T-cell (primary cell): Measurements from ENCODE around the gene CNNM3. TPM values are rescaled to one million over a fixed set of nuclear protein-coding genes. Genes with fewer than 3 reads are reported as not detected.

ENCODE experiments used
- ATAC-seq, 4 experiments: fragments of 200-7000 bp in 3 of 4; fragments of 150-1000 bp in 1 of 4; cut with Tn5 transposase; replicated peaks in 1 of 4; 1 replicate in 3 of 4; 2 replicates in 1 of 4; pipeline ENCODE4 v1.10.0; 2021; ENCODE audit warnings: moderate library complexity in 3 of 4, mild to moderate bottlenecking in 2 of 4, moderate number of reproducible peaks in 1 of 4
- CTCF ChIA-PET, 2 donors: fragments of 300-600 bp; sonication (Branson Sonifier 250); formaldehyde crosslinking; loops; one replicate each; lab custom pipeline; 2022; ENCODE audit warnings: antibody characterized with exemption in 2 of 2; lab: Charles Lee
- POLR2A ChIA-PET, 2 donors: fragments of 300-600 bp; sonication (Branson Sonifier 250); formaldehyde crosslinking; loops; one replicate each; lab custom pipeline; 2022; ENCODE audit warnings: antibody characterized with exemption in 2 of 2; lab: Charles Lee
- DNase-seq, 35 experiments: peaks; one replicate each; pipeline versions ENCODE4 v3.0.0 to v3.0.0-alpha.2; 2013 to 2023
- H3K27ac ChIP-seq: one replicate; pipeline ENCODE4 v1.5.1; 2013; ENCODE audit warnings: low read length
- H3K27me3 ChIP-seq, 2 experiments: replicated peaks in 1 of 2; 1 replicate in 1 of 2; 2 replicates in 1 of 2; pipeline versions ENCODE4 v1.6.1 to v1.7.0; 2013; ENCODE audit warnings: low read length in 1 of 2, mixed read lengths in 1 of 2; ENCODE audit not compliant: control insufficient read depth in 2 of 2, insufficient read depth in 2 of 2; ENCODE audit errors: extremely low read depth in 1 of 2
- H3K36me3 ChIP-seq, 2 donors: 1 replicate in 1 of 2; 2 replicates in 1 of 2; pipeline versions ENCODE4 v1.6.1 to v1.7.0; 2013; ENCODE audit warnings: low read length in 1 of 2; ENCODE audit not compliant: control insufficient read depth in 2 of 2, insufficient read depth in 1 of 2; ENCODE audit errors: extremely low read depth in 1 of 2
- H3K4me1 ChIP-seq, 2 experiments: 1 replicate in 1 of 2; 2 replicates in 1 of 2; pipeline versions ENCODE4 v1.6.1 to v1.7.0; 2013; ENCODE audit warnings: low read length in 2 of 2, mixed read lengths in 1 of 2; ENCODE audit not compliant: insufficient read depth in 2 of 2, control insufficient read depth in 1 of 2; ENCODE audit errors: extremely low read depth in 1 of 2
- H3K4me3 ChIP-seq, 2 donors: 1 replicate in 1 of 2; 2 replicates in 1 of 2; pipeline versions ENCODE4 v1.5.1 to v1.7.0; 2013; ENCODE audit warnings: mild to moderate bottlenecking in 2 of 2, low read length in 1 of 2, moderate library complexity in 1 of 2; ENCODE audit not compliant: control insufficient read depth in 1 of 2; ENCODE audit errors: extremely low read depth in 1 of 2
- H3K9me3 ChIP-seq: 2 replicates; pipeline ENCODE4 v1.7.0; 2013
- H3K27ac Mint-ChIP-seq, 2 donors: one replicate each; pipeline ENCODE4 v1.8.0; 2020 to 2021; ENCODE audit warnings: mild to moderate bottlenecking in 2 of 2, mixed read lengths in 2 of 2
- H3K27me3 Mint-ChIP-seq, 2 donors: one replicate each; pipeline ENCODE4 v1.8.0; 2021 to 2022; ENCODE audit warnings: mixed read lengths in 2 of 2
- H3K36me3 Mint-ChIP-seq: one replicate; pipeline ENCODE4 v1.8.0; 2021; ENCODE audit warnings: mixed read lengths
- H3K4me1 Mint-ChIP-seq, 3 donors: one replicate each; pipeline ENCODE4 v1.8.0; 2020 to 2022; ENCODE audit warnings: mixed read lengths in 3 of 3, mild to moderate bottlenecking in 1 of 3
- H3K4me3 Mint-ChIP-seq, 3 donors: one replicate each; pipeline ENCODE4 v1.8.0; 2020 to 2022; ENCODE audit warnings: mild to moderate bottlenecking in 3 of 3, mixed read lengths in 3 of 3, moderate library complexity in 3 of 3
- H3K9me3 Mint-ChIP-seq, 3 donors: one replicate each; pipeline ENCODE4 v1.8.0; 2020 to 2022; ENCODE audit warnings: mixed read lengths in 3 of 3
- WGBS: methylation state at CpG from one replicate; pipeline ENCODE4 v1.1.5; 2013; ENCODE audit warnings: missing lambda C conversion rate; ENCODE audit not compliant: insufficient coverage; 5-methylcytosine and 5-hydroxymethylcytosine counted together
- total RNA-seq, 35 experiments: library from RNA in 6 of 35; stranded (reverse) in 6 of 35; fragments of 120-200 nt in 1 of 35; gene quantifications; one replicate each; pipeline versions ENCODE4 v1.2.1 to v1.2.4 and lab custom pipeline; 2013 to 2026

The CNNM3 gene
- total RNA-seq (10 to 100 TPM; 44.2 to 55.3 (median 48.0) TPM), total RNA-seq (lab: John Stamatoyannopoulos, UW) (7.1 to 72.7 (median 43.1) reads per million in 29 experiments)
- total RNA-seq (2013) = 24.9 TPM

DNA sequence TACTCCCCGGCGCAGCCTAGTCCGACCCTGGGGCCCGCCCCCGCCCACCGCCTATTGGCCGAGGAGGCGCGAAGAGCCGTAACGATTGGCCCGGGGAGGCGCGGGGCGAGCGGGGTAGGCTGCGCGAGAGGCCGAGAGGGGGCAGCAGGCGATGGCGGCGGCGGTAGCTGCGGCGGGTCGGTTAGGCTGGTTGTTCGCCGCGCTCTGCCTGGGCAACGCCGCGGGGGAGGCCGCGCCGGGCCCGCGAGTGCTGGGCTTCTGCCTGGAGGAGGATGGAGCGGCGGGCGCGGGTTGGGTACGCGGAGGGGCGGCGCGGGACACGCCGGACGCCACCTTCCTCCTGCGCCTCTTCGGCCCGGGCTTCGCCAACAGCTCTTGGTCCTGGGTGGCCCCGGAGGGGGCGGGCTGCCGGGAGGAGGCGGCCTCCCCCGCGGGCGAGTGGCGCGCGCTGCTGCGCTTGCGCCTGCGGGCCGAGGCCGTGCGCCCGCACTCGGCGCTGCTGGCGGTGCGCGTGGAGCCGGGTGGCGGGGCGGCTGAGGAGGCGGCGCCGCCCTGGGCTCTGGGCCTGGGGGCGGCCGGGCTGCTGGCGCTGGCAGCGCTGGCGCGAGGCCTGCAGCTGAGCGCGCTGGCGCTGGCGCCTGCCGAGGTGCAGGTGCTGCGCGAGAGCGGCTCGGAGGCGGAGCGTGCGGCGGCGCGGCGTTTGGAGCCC, at the start of gene CNNM3:
Gene CNNM3 (plus strand): TSS at position 142 of the 709 bp plus-strand sequence. CDS start 10 bp downstream, at position 152.
- Mint-ChIP-seq H3K4me3 (peak within 1 kb of the TSS; percentile 85 to 94 (median 86)), H3K9me3 (no peaks in the 10 kb centered on the region), H3K4me1 (peaks cover 58 to 65% (median 64%) of the 10 kb centered on the region in 3 donors), H3K27ac (peak within 1 kb of the TSS; percentile 93 to 95), H3K36me3 (peaks cover 13% of the 10 kb centered on the region), H3K27me3 (no peaks in the 10 kb centered on the region)
- H3K27ac ChIP-seq = peak within 1 kb of the TSS; percentile 54
- peak; percentile 83 to 98 (median 92) for DNase-seq
- H3K9me3 ChIP-seq = no peaks in the 10 kb centered on the region
- peak within 1 kb of the TSS; percentile 70 to 86 for H3K4me3 ChIP-seq
- peak; percentile 89 to 94 (median 92) for ATAC-seq
- peaks cover 23 to 48% of the 10 kb centered on the region in 2 experiments for H3K4me1 ChIP-seq
- no peaks in the 10 kb centered on the region for H3K27me3 ChIP-seq
- ChIA-PET POLR2A (interaction anchor here in 1 of 2 donors (0.8 kb wide), 1 partner anchor 23 kb away, joined by 4 read pairs; no protein-coding TSS in a partner anchor), CTCF (interaction anchor here (0.6 to 2.2 kb wide), 10 partner anchors 17 to 1673 kb away, joined by 3 to 6 read pairs (median 3); partner anchors contain the start of genes ANKRD39 (in 1 of the 2) and LMAN2L (in 1 of the 2))
- under 1% methylated on average over 103 of the region's 103 CpGs for WGBS
- peaks cover 0 to 10% of the 10 kb centered on the region in 2 donors for H3K36me3 ChIP-seq

DNA sequence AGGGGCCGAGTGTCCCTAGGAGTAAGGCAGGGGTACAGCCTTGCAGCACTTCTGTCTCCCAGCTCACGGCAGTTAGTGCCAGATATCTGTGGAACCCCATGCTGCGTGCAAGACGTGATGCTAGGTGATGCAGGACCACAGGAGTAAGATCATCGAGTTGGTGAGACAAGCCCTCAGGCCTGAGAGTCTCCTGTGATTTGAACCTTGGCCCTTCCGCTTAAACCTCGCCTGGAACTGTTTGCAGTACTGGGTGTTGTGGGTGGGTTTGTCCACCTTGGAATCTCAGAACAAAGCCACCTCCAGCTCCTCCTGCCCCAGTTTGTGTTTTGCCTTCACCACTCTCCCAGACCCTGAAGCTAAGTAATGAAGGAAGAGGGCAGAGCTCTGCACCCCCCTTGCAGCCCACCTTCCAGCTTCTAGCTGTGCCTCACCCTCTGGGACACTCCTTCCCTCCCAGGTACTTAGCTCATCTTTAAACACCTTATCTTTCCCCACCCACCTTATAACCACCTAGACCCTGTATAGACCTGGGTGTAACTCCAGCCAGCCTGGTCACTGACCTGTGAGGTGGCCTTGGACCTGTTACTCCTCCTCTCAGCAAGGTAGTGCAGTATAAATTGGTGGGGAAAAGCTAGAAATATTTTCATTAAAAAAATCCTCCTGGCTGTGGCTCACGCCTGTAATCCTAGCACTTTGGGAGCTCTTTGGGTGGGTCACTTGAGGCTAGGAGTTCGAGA, 48.8 kb upstream of the CNNM3 start:
- Mint-ChIP-seq H3K27me3 (no peaks in the 10 kb centered on the region), H3K27ac (peak overlapping the region in 1 of 2 donors; percentile 61), H3K36me3 (peaks cover 13% of the 10 kb centered on the region), H3K4me1 (peaks cover 44 to 58% (median 48%) of the 10 kb centered on the region in 3 donors), H3K4me3 (no peak overlapping the region), H3K9me3 (no peaks in the 10 kb centered on the region)
- WGBS = 100% methylated on average over 5 of the region's 9 CpGs
- Histone ChIP-seq H3K4me1 (peaks cover 12 to 35% of the 10 kb centered on the region in 2 experiments), H3K9me3 (no peaks in the 10 kb centered on the region), H3K36me3 (peaks cover 0 to 6% of the 10 kb centered on the region in 2 donors), H3K27ac (no peak overlapping the region), H3K4me3 (no peak overlapping the region), H3K27me3 (no peaks in the 10 kb centered on the region)
- POLR2A ChIA-PET = interaction anchor here in 1 of 2 donors (0.6 to 1.6 kb wide), 2 partner anchors 11 to 102 kb away, joined by 4 read pairs; no protein-coding TSS in a partner anchor
- DNase-seq (no peak), ATAC-seq (no peak)
- CTCF ChIA-PET = interaction anchor here (0.5 to 0.9 kb wide), 4 partner anchors 12 to 208 kb away, joined by 3 to 6 read pairs (median 4); partner anchors contain the start of gene CNNM3 (in 1 of the 2)

DNA sequence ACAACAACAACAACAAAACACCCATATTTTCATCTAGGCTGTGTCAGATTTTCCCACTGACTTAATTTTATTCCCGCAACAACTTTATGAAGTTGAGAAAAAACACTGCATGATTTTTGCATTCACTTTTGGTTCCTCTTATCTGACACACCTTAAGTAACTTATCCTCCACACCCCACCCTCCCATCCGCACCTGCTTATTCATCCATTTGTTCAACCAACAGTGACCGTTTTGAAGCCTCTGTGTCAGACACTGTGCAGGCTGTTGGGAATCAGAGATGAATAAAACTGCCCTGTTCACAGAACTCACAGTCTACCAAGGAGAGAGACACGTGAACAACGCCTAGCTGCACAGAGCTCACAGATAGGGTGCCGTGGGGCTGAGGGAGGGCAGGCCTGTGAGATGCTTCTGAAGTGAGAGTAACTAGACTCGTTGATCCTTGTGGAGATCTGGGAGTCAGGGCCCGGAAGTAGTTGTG, 47.9 kb upstream of the CNNM3 start:
- H3K27me3 ChIP-seq = no peaks in the 10 kb centered on the region
- POLR2A ChIA-PET = interaction anchor here in 1 of 2 donors (0.6 to 1.6 kb wide), 2 partner anchors 10 to 15 kb away, joined by 4 to 7 read pairs; no protein-coding TSS in a partner anchor
- CTCF ChIA-PET = interaction anchor here in 1 of 2 donors (0.5 kb wide), 1 partner anchor 191 kb away, joined by 6 read pairs; no protein-coding TSS in a partner anchor
- Mint-ChIP-seq H3K36me3 (peaks cover 14% of the 10 kb centered on the region), H3K4me1 (peaks cover 44 to 57% (median 47%) of the 10 kb centered on the region in 3 donors), H3K27ac (no peak overlapping the region), H3K4me3 (no peak overlapping the region), H3K27me3 (no peaks in the 10 kb centered on the region), H3K9me3 (no peaks in the 10 kb centered on the region)
- no peak for DNase-seq
- no peak overlapping the region for H3K27ac ChIP-seq
- no peaks in the 10 kb centered on the region for H3K9me3 ChIP-seq
- no peak for ATAC-seq
- no peak overlapping the region for H3K4me3 ChIP-seq
- 88% methylated on average over 6 of the region's 8 CpGs for WGBS
- peaks cover 10 to 33% of the 10 kb centered on the region in 2 experiments for H3K4me1 ChIP-seq
- H3K36me3 ChIP-seq = peaks cover 0 to 6% of the 10 kb centered on the region in 2 donors

DNA sequence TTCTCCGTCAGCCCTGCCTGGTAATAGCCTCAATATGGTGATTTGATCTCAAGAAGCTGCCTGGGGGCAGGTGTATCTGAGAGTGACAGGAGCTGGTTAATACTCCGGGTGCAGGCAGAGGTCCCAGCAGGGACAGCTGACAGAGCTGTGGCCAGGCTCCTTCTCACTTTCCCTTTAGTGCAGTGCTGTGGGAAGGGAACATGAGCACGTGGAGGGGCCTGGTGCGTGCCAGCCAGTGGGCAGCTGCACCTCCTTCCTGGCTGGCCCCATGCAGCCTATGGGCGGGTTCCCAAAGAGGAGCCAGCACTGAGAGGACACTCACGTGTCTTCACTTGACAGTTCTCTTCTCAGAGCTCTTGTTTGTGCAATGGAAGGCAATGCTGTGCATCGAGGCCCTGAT, 46.3 kb upstream of the CNNM3 start:
- ATAC-seq (no peak), DNase-seq (no peak)
- 83% methylated on average over 6 of the region's 7 CpGs for WGBS
- no peak overlapping the region for H3K4me3 ChIP-seq
- peak overlapping the region in 1 of 2 donors; percentile 36 for H3K27ac Mint-ChIP-seq
- H3K36me3 Mint-ChIP-seq = peaks cover 14% of the 10 kb centered on the region
- H3K27me3 ChIP-seq = no peaks in the 10 kb centered on the region
- no peaks in the 10 kb centered on the region for H3K27me3 Mint-ChIP-seq
- H3K4me1 Mint-ChIP-seq = peaks cover 33 to 52% (median 43%) of the 10 kb centered on the region in 3 donors
- no peaks in the 10 kb centered on the region for H3K9me3 ChIP-seq
- no peak overlapping the region for H3K27ac ChIP-seq
- ChIA-PET POLR2A (no interaction called here), CTCF (no interaction called here)
- peaks cover 0 to 6% of the 10 kb centered on the region in 2 donors for H3K36me3 ChIP-seq
- H3K9me3 Mint-ChIP-seq = no peaks in the 10 kb centered on the region
- H3K4me1 ChIP-seq = peaks cover 0 to 32% of the 10 kb centered on the region in 2 experiments
- no peak overlapping the region for H3K4me3 Mint-ChIP-seq

DNA sequence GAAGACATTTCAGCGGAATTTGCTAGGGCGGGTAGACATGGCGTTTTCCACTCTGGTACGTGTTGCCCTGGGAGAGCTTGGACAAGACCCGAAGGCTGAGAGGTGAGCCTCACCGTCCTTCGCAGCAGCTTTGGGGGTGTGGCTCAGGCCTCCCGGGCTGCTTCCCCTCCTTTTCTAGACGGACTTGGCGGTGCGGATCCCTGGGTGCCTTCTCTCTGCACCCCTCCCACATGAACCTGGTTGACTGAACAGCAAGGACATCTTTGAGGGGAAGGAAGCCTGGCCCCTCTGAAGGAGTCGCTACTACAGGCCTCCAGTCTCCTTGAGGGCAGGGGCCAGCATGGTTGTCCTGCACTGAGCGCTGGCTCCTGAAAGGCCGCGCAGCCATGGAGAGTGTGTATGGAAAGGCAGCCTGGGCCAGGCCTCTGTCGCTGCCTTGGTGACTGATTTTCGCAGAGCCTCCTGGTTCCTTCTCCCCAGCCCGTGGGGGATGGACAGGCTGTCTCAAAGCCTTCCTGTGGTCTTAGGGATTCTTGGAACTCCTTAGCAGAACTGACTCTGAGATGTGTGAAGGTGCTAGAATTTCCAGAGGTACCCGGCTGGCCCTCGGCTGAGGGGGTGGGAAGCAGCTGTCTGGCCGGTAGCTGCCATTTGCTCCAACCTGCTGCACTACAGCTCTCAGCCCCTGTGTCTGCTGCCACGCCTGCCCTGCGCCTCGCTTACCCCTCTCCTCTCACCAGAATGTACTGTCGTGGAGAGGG, 45.4 kb upstream of the CNNM3 start:
- Histone ChIP-seq H3K4me3 (no peak overlapping the region), H3K27ac (no peak overlapping the region), H3K36me3 (peaks cover 0 to 6% of the 10 kb centered on the region in 2 donors), H3K27me3 (no peaks in the 10 kb centered on the region), H3K4me1 (peaks cover 0 to 28% of the 10 kb centered on the region in 2 experiments), H3K9me3 (no peaks in the 10 kb centered on the region)
- Mint-ChIP-seq H3K4me3 (no peak overlapping the region), H3K9me3 (no peaks in the 10 kb centered on the region), H3K4me1 (peaks cover 33 to 55% (median 49%) of the 10 kb centered on the region in 3 donors), H3K27ac (no peak overlapping the region), H3K36me3 (peaks cover 14% of the 10 kb centered on the region), H3K27me3 (no peaks in the 10 kb centered on the region)
- WGBS = 94% methylated on average over 15 of the region's 25 CpGs
- CTCF ChIA-PET = no interaction called here
- POLR2A ChIA-PET = no interaction called here
- DNase-seq (no peak), ATAC-seq (no peak)
